8988T (cell line): Measurements from ENCODE around the gene ANO10.
"Not testable (repeated sequence)": the region's sequence is repeated elsewhere in the genome, so short reads cannot be mapped to it uniquely, and the experiment has no call there.

Experiments
- DNase-seq: peaks from one replicate; pipeline ENCODE4 v3.0.0; 2011

Gene ANO10

GRCh38 chr3:43573576-43573975 is 48.2 kb downstream of the ANO10 start:
- DNase-seq = no peak

- DNase-seq = not testable (repeated sequence)
Measured at GRCh38 chr3:43565661-43566341, 56.0 kb downstream of the ANO10 start.

- no peak for DNase-seq
Measured at GRCh38 chr3:43559961-43560360, 61.9 kb downstream of the ANO10 start.

GRCh38 chr3:43558171-43558570 is 63.6 kb downstream of the ANO10 start:
- no peak for DNase-seq

GRCh38 chr3:43549626-43550290 is 72.1 kb downstream of the ANO10 start:
- DNase-seq = no peak

GRCh38 chr3:43544277-43544676 is 77.5 kb downstream of the ANO10 start:
- DNase-seq = not testable (repeated sequence)

- DNase-seq = no peak
Measured at GRCh38 chr3:43542328-43543043, 79.3 kb downstream of the ANO10 start.

GRCh38 chr3:43540624-43541023 is 81.2 kb downstream of the ANO10 start:
- no peak for DNase-seq

- no peak for DNase-seq
Measured at GRCh38 chr3:43539321-43539720, 82.5 kb downstream of the ANO10 start.

GRCh38 chr3:43537225-43537624 is 84.6 kb downstream of the ANO10 start:
- no peak for DNase-seq

- DNase-seq = no peak
Measured at GRCh38 chr3:43534675-43535074, 87.1 kb downstream of the ANO10 start.

GRCh38 chr3:43533009-43533408 is 88.8 kb downstream of the ANO10 start:
- DNase-seq = no peak

GRCh38 chr3:43531835-43532234 is 90.0 kb downstream of the ANO10 start:
- DNase-seq = no peak

- no peak for DNase-seq
Measured at GRCh38 chr3:43528498-43529099, 93.2 kb downstream of the ANO10 start.

GRCh38 chr3:43526956-43527355 is 94.9 kb downstream of the ANO10 start:
- no peak for DNase-seq

GRCh38 chr3:43525941-43526607 is 95.7 kb downstream of the ANO10 start:
- no peak for DNase-seq

- DNase-seq = no peak
Measured at GRCh38 chr3:43525386-43525785, 96.4 kb downstream of the ANO10 start.

GRCh38 chr3:43523454-43524053 is 98.3 kb downstream of the ANO10 start:
- no peak for DNase-seq

- no peak for DNase-seq
Measured at GRCh38 chr3:43522727-43523362, 99.0 kb downstream of the ANO10 start.

- DNase-seq = no peak
Measured at GRCh38 chr3:43521941-43522340, 99.9 kb downstream of the ANO10 start.

GRCh38 chr3:43518515-43518914 is 103.3 kb downstream of the ANO10 start:
- DNase-seq = not testable (repeated sequence)
